Activated T-helper 1 cell treated with anti-CD3 and anti-CD28 coated beads, Interleukin-12 subunit alpha, Interleukin-12 subunit beta, Interleukin-2, Interleukin-4 antibody, amounts not matched to agents 30 ng/mL and 10 ng/mL and 1 ng/mL, durations not matched to agents 14 hours and 24 hours and 36 hours (primary cell): ENCODE measurements around the gene TBC1D22A. TPM values are rescaled to one million over a fixed set of nuclear protein-coding genes. Genes with fewer than 3 reads are reported as not detected.
"Not testable (repeated sequence)": the region's sequence is repeated elsewhere in the genome, so short reads cannot be mapped to it uniquely, and the experiment has no call there.

Experiments
- DNase-seq: peaks from one replicate; pipeline ENCODE4 v3.0.0; 2021; ENCODE audit warnings: low spot score
- H3K27ac Mint-ChIP-seq: one replicate; pipeline ENCODE4 v1.8.0; 2021; ENCODE audit warnings: mild to moderate bottlenecking, mixed read lengths
- H3K27me3 Mint-ChIP-seq: one replicate; pipeline ENCODE4 v1.8.0; 2022; ENCODE audit warnings: mild to moderate bottlenecking, moderate library complexity, mixed read lengths; ENCODE audit not compliant: insufficient read depth
- H3K36me3 Mint-ChIP-seq: one replicate; pipeline ENCODE4 v1.8.0; 2021; ENCODE audit warnings: low read depth, mixed read lengths
- H3K4me1 Mint-ChIP-seq: one replicate; pipeline ENCODE4 v1.8.0; 2021; ENCODE audit warnings: low read depth, mixed read lengths
- H3K4me3 Mint-ChIP-seq: one replicate; pipeline ENCODE4 v1.8.0; 2021; ENCODE audit warnings: mild to moderate bottlenecking, moderate library complexity, mixed read lengths
- H3K9me3 Mint-ChIP-seq: one replicate; pipeline ENCODE4 v1.8.0; 2021; ENCODE audit warnings: mixed read lengths
- intact Hi-C: fragments of 100-400 bp; cut with micrococcal nuclease; formaldehyde crosslinking; loops from one replicate; pipeline ENCODE4 v1.15.1; 2024
- total RNA-seq: library from RNA; stranded (reverse); gene quantifications from 2 replicates; pipeline ENCODE4 v1.2.3, GENCODE V29; 2022

TBC1D22A gene
- total RNA-seq, 1 donor from 2014 or later: 42.4 TPM

GRCh38 chr22:47167921-47168320, 405.5 kb downstream of the TBC1D22A start:
- H3K9me3 Mint-ChIP-seq, H3K36me3 Mint-ChIP-seq, DNase-seq, intact Hi-C loops, H3K27me3 Mint-ChIP-seq, H3K27ac Mint-ChIP-seq, H3K4me3 Mint-ChIP-seq, H3K4me1 Mint-ChIP-seq: not testable (repeated sequence)

- Mint-ChIP-seq H3K36me3 (no peaks in the 10 kb centered on the region), H3K9me3 (no peaks in the 10 kb centered on the region), H3K4me3 (no peak overlapping the region), H3K27ac (no peak overlapping the region), H3K4me1 (no peaks in the 10 kb centered on the region), H3K27me3 (no peaks in the 10 kb centered on the region)
- intact Hi-C loops: no loop called here
- no peak for DNase-seq
These were observed 406.0 kb downstream of the TBC1D22A start for GRCh38 chr22:47168441-47168840.

- Mint-ChIP-seq H3K9me3 (no peaks in the 10 kb centered on the region), H3K4me1 (no peaks in the 10 kb centered on the region), H3K27ac (no peak overlapping the region), H3K27me3 (no peaks in the 10 kb centered on the region), H3K36me3 (no peaks in the 10 kb centered on the region), H3K4me3 (no peak overlapping the region)
- DNase-seq: no peak
- intact Hi-C loops: no loop called here
These were observed 406.7 kb downstream of the TBC1D22A start for GRCh38 chr22:47168900-47169800.

GRCh38 chr22:47169801-47170140, 407.3 kb downstream of the TBC1D22A start:
- no peak overlapping the region for H3K27ac Mint-ChIP-seq

GRCh38 chr22:47170511-47171440, 408.3 kb downstream of the TBC1D22A start:
- H3K9me3 Mint-ChIP-seq, H3K4me3 Mint-ChIP-seq, intact Hi-C loops, H3K27ac Mint-ChIP-seq, H3K27me3 Mint-ChIP-seq, DNase-seq, H3K36me3 Mint-ChIP-seq, H3K4me1 Mint-ChIP-seq: not testable (repeated sequence)

More at GRCh38 chr22:47169801-47170140, 407.3 kb downstream of the TBC1D22A start:
- DNase-seq: no peak
- Mint-ChIP-seq H3K36me3 (no peaks in the 10 kb centered on the region), H3K9me3 (no peaks in the 10 kb centered on the region), H3K27me3 (no peaks in the 10 kb centered on the region), H3K4me1 (no peaks in the 10 kb centered on the region), H3K4me3 (no peak overlapping the region)
- intact Hi-C loops: no loop called here

- intact Hi-C loops: no loop called here
- H3K27me3 Mint-ChIP-seq: no peaks in the 10 kb centered on the region
- no peak overlapping the region for H3K4me3 Mint-ChIP-seq
- no peaks in the 10 kb centered on the region for H3K9me3 Mint-ChIP-seq
- H3K36me3 Mint-ChIP-seq: no peaks in the 10 kb centered on the region
- no peak for DNase-seq
- H3K27ac Mint-ChIP-seq: no peak overlapping the region
- no peaks in the 10 kb centered on the region for H3K4me1 Mint-ChIP-seq
These were observed 409.2 kb downstream of the TBC1D22A start for GRCh38 chr22:47171441-47172221.

- no peak for DNase-seq
- Mint-ChIP-seq H3K4me3 (no peak overlapping the region), H3K9me3 (no peaks in the 10 kb centered on the region), H3K27ac (no peak overlapping the region), H3K36me3 (no peaks in the 10 kb centered on the region), H3K4me1 (no peaks in the 10 kb centered on the region), H3K27me3 (no peaks in the 10 kb centered on the region)
- intact Hi-C loops: no loop called here
These were observed 410.5 kb downstream of the TBC1D22A start for GRCh38 chr22:47172771-47173534.

GRCh38 chr22:47173535-47174021, 411.1 kb downstream of the TBC1D22A start:
- Mint-ChIP-seq H3K9me3 (no peaks in the 10 kb centered on the region), H3K27ac (no peak overlapping the region), H3K36me3 (no peaks in the 10 kb centered on the region), H3K27me3 (no peaks in the 10 kb centered on the region), H3K4me3 (no peak overlapping the region), H3K4me1 (no peaks in the 10 kb centered on the region)
- DNase-seq: no peak
- intact Hi-C loops: no loop called here

- Mint-ChIP-seq H3K9me3 (no peaks in the 10 kb centered on the region), H3K36me3 (no peaks in the 10 kb centered on the region), H3K27ac (no peak overlapping the region), H3K4me1 (no peaks in the 10 kb centered on the region), H3K4me3 (no peak overlapping the region), H3K27me3 (no peaks in the 10 kb centered on the region)
- intact Hi-C loops: no loop called here
- no peak for DNase-seq
These were observed 411.6 kb downstream of the TBC1D22A start for GRCh38 chr22:47174096-47174495.

GRCh38 chr22:47174671-47175112, 412.2 kb downstream of the TBC1D22A start:
- intact Hi-C loops: no loop called here
- no peaks in the 10 kb centered on the region for H3K9me3 Mint-ChIP-seq
- H3K36me3 Mint-ChIP-seq: no peaks in the 10 kb centered on the region
- H3K27me3 Mint-ChIP-seq: no peaks in the 10 kb centered on the region
- DNase-seq: no peak
- no peak overlapping the region for H3K4me3 Mint-ChIP-seq
- no peaks in the 10 kb centered on the region for H3K4me1 Mint-ChIP-seq
- no peak overlapping the region for H3K27ac Mint-ChIP-seq

GRCh38 chr22:47175151-47176025, 412.9 kb downstream of the TBC1D22A start:
- Mint-ChIP-seq H3K27me3 (no peaks in the 10 kb centered on the region), H3K36me3 (no peaks in the 10 kb centered on the region), H3K4me3 (no peak overlapping the region), H3K4me1 (no peaks in the 10 kb centered on the region), H3K9me3 (no peaks in the 10 kb centered on the region), H3K27ac (no peak overlapping the region)
- no peak for DNase-seq
- intact Hi-C loops: no loop called here
